IPS DF 6.9 (cell line): Measurements from ENCODE around the gene SLC6A16.
A peak's percentile ranks its signal among the peaks of the same experiment; 100 is the strongest.

Source experiments
- DNase-seq: peaks from one replicate; pipeline ENCODE4 v3.0.0-alpha.2; 2013; ENCODE audit warnings: low read depth, low spot score
- H3K27ac ChIP-seq: one replicate; pipeline ENCODE4 v1.5.1; 2013; ENCODE audit warnings: low read length, control low read depth
- H3K27me3 ChIP-seq: 2 replicates; pipeline ENCODE4 v1.6.1; 2013; ENCODE audit warnings: mild to moderate bottlenecking, low read length; ENCODE audit not compliant: control insufficient read depth, insufficient read depth
- H3K36me3 ChIP-seq: 2 replicates; pipeline ENCODE4 v1.6.1; 2013; ENCODE audit warnings: low read length; ENCODE audit not compliant: control insufficient read depth, insufficient read depth
- H3K4me1 ChIP-seq: 2 replicates; pipeline ENCODE4 v1.6.1; 2013; ENCODE audit warnings: low read length; ENCODE audit not compliant: control insufficient read depth, insufficient read depth
- H3K4me3 ChIP-seq: 2 replicates; pipeline ENCODE4 v1.5.1; 2013; ENCODE audit warnings: mild to moderate bottlenecking, low read length
- H3K9me3 ChIP-seq: 2 replicates; pipeline ENCODE4 v1.6.1; 2013; ENCODE audit warnings: low read length, inconsistent platforms; ENCODE audit not compliant: control insufficient read depth, insufficient read depth
- WGBS: extraction: QIAGEN DNeasy Blood & Tissue Kit; methylation state at CpG from one replicate; pipeline ENCODE4 v1.1.7; 2013; ENCODE audit warnings: mixed read lengths, missing lambda C conversion rate; ENCODE audit not compliant: insufficient read length, insufficient coverage; 5-methylcytosine and 5-hydroxymethylcytosine counted together

SLC6A16 gene

GRCh38 chr19:49361438-49362047 is 36.6 kb upstream of the SLC6A16 start:
- DNase-seq, result no peak
- no peak overlapping the region for H3K27ac ChIP-seq

GRCh38 chr19:49359851-49360820 is 35.1 kb upstream of the SLC6A16 start:
- no peak for DNase-seq
- Histone ChIP-seq H3K4me1 (peaks cover 3% of the 10 kb centered on the region; the same call in 1 of the 2 replicates), H3K36me3 (peaks cover 33% of the 10 kb centered on the region), H3K27ac (no peak overlapping the region), H3K4me3 (no peak overlapping the region), H3K9me3 (no peaks in the 10 kb centered on the region), H3K27me3 (no peaks in the 10 kb centered on the region)
- WGBS, result no CpG with 5 or more reads among the region's 17 CpGs

More at GRCh38 chr19:49361438-49362047, 36.6 kb upstream of the SLC6A16 start:
- Histone ChIP-seq H3K4me3 (peak overlapping the region; percentile 67), H3K27me3 (no peaks in the 10 kb centered on the region), H3K36me3 (peaks cover 20% of the 10 kb centered on the region; the same call in 1 of the 2 replicates), H3K4me1 (peaks cover 3% of the 10 kb centered on the region; the same call in 1 of the 2 replicates), H3K9me3 (no peaks in the 10 kb centered on the region)
- WGBS, result no CpG with 5 or more reads among the region's 27 CpGs

GRCh38 chr19:49357186-49357585 is 32.2 kb upstream of the SLC6A16 start:
- WGBS, result no CpG with 5 or more reads among the region's 9 CpGs

GRCh38 chr19:49356382-49356781 is 31.4 kb upstream of the SLC6A16 start:
- Histone ChIP-seq H3K36me3 (peaks cover 44% of the 10 kb centered on the region), H3K4me3 (no peak overlapping the region), H3K27ac (no peak overlapping the region), H3K4me1 (no peaks in the 10 kb centered on the region), H3K27me3 (no peaks in the 10 kb centered on the region), H3K9me3 (no peaks in the 10 kb centered on the region)
- no peak for DNase-seq
- WGBS, result no CpG with 5 or more reads among the region's 7 CpGs

More at GRCh38 chr19:49357186-49357585, 32.2 kb upstream of the SLC6A16 start:
- Histone ChIP-seq H3K36me3 (peaks cover 43% of the 10 kb centered on the region), H3K27me3 (no peaks in the 10 kb centered on the region), H3K4me1 (no peaks in the 10 kb centered on the region), H3K9me3 (no peaks in the 10 kb centered on the region), H3K27ac (no peak overlapping the region), H3K4me3 (no peak overlapping the region)
- no peak for DNase-seq

GRCh38 chr19:49355909-49356353 is 30.9 kb upstream of the SLC6A16 start:
- Histone ChIP-seq H3K9me3 (no peaks in the 10 kb centered on the region), H3K4me3 (no peak overlapping the region), H3K36me3 (peaks cover 48% of the 10 kb centered on the region), H3K27ac (no peak overlapping the region), H3K27me3 (no peaks in the 10 kb centered on the region), H3K4me1 (no peaks in the 10 kb centered on the region)
- no peak for DNase-seq
- WGBS, result no CpG with 5 or more reads among the region's 12 CpGs

GRCh38 chr19:49349567-49349966 is 24.6 kb upstream of the SLC6A16 start:
- Histone ChIP-seq H3K27me3 (no peaks in the 10 kb centered on the region), H3K27ac (no peak overlapping the region), H3K9me3 (no peaks in the 10 kb centered on the region), H3K4me1 (no peaks in the 10 kb centered on the region), H3K36me3 (peaks cover 35% of the 10 kb centered on the region), H3K4me3 (no peak overlapping the region)
- no CpG with 5 or more reads among the region's 2 CpGs for WGBS
- DNase-seq, result no peak

GRCh38 chr19:49348305-49349189 is 23.6 kb upstream of the SLC6A16 start:
- no peaks in the 10 kb centered on the region for H3K4me1 ChIP-seq
- H3K9me3 ChIP-seq, result no peaks in the 10 kb centered on the region
- H3K27ac ChIP-seq, result no peak overlapping the region
- no CpG with 5 or more reads among the region's 12 CpGs for WGBS
- no peak for DNase-seq
- no peak overlapping the region for H3K4me3 ChIP-seq
- H3K36me3 ChIP-seq, result peaks cover 32% of the 10 kb centered on the region
- H3K27me3 ChIP-seq, result no peaks in the 10 kb centered on the region

- Histone ChIP-seq H3K4me1 (no peaks in the 10 kb centered on the region), H3K36me3 (peaks cover 37% of the 10 kb centered on the region), H3K4me3 (no peak overlapping the region), H3K27me3 (no peaks in the 10 kb centered on the region), H3K27ac (no peak overlapping the region), H3K9me3 (no peaks in the 10 kb centered on the region)
- WGBS, result no CpG with 5 or more reads among the region's 3 CpGs
- no peak for DNase-seq
Measured at GRCh38 chr19:49347835-49348234, 22.8 kb upstream of the SLC6A16 start.

GRCh38 chr19:49347191-49347590 is 22.2 kb upstream of the SLC6A16 start:
- no CpG with 5 or more reads among the region's 15 CpGs for WGBS
- H3K9me3 ChIP-seq, result no peaks in the 10 kb centered on the region
- H3K4me3 ChIP-seq, result no peak overlapping the region
- DNase-seq, result no peak
- H3K27me3 ChIP-seq, result no peaks in the 10 kb centered on the region
- peaks cover 43% of the 10 kb centered on the region for H3K36me3 ChIP-seq
- no peak overlapping the region for H3K27ac ChIP-seq
- H3K4me1 ChIP-seq, result no peaks in the 10 kb centered on the region
